Activated CD8-positive, alpha-beta memory T cell treated with anti-CD3 and anti-CD28 coated beads, Interleukin-2, amount 50 U/mL, for 1 hour (primary cell): Measurements from ENCODE around the gene CES4A.

Experiments used
- DNase-seq: peaks from one replicate; pipeline ENCODE4 v3.0.0-alpha.2; 2020; ENCODE audit errors: extremely low read depth

Gene CES4A

GRCh38 chr16:67050796-67051195, 62.4 kb downstream of the CES4A start:
- no peak for DNase-seq

DNA sequence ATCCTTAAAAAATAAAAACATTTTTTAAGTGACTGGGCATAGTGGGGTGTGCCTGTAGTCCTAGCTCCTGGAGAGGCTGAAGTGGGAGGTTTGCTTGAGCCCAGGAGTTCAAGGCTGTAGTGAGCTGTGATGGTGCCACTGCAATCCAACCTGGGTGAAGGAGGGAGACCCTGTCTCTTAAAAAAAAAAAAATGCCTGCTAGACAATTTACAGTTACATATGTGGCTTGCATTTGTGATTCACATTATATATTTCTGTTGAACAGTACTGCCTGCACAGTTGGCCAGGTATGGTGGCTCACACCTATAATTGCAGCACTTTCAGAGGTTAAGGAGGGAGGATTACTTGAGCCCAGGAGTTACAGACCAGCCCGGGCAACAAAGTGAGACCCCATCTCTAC, 64.0 kb downstream of the CES4A start:
- DNase-seq = no peak

DNA sequence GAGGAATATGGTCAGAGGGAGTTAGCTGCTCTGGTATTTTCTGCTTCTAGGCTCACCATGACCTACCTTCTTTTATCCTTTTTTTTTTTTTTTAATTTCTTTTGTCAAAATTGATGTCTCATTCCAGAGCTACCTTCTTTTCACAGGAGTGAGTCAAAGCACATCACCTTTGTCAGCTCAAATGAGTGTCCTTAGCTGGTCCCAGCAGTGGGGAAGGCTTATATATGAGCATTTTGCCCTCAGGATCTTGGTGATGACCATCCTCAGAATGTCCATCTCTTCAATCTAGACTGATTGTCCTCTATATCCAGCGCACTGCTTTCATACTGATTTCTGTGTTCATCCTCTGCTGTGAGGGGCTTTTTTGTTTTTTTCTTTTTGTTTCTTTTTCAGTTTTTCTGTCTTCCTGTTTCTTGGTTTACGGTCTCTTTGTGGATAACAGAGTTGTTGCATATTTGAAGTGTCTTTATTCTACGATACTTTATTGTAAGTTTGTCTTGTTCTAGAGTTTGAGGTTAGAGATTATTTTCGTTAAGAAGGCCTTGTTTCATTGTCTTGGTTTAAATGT, 65.5 kb downstream of the CES4A start:
- no peak for DNase-seq

DNA sequence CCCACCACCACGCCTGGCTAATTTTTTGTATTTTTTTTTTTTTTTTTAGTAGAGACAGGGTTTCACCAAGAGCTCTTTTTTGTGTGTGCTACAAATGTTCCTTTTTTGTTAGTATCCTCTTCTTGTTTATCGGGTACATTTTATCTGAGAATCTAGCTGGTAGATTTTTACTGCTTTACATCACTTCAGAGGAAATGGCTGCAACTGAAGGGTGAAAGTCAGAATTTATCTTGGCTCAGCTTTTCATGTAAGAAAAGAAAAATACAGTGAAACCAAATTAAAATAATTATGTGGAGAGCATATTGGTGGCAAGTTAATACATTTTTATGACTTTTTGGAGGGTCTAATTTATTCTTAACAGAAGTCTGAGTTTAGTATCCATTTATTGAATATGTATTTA, 66.5 kb downstream of the CES4A start:
- DNase-seq = no peak

- DNase-seq = no peak
Observed at GRCh38 chr16:67055712-67056487, 67.5 kb downstream of the CES4A start.
